Skin epidermis (tissue), 12 donors: ENCODE measurements around the gene CHGA.

Source experiments
- H3K27ac ChIP-seq, 21 experiments: fragments of 200-600 bp; sonication (generic) in 11 of 21; one replicate each; pipeline ENCODE4 v1.5.0; 2020; ENCODE audit warnings: mild to moderate bottlenecking in 3 of 21, inconsistent platforms in 2 of 21, moderate library complexity in 2 of 21
- H3K4me3 ChIP-seq, 7 experiments: fragments of 200-600 bp; sonication (generic) in 2 of 7; one replicate each; pipeline ENCODE4 v1.5.0; 2020; ENCODE audit warnings: inconsistent platforms in 2 of 7, mild to moderate bottlenecking in 2 of 7, moderate library complexity in 1 of 7

Gene CHGA

DNA sequence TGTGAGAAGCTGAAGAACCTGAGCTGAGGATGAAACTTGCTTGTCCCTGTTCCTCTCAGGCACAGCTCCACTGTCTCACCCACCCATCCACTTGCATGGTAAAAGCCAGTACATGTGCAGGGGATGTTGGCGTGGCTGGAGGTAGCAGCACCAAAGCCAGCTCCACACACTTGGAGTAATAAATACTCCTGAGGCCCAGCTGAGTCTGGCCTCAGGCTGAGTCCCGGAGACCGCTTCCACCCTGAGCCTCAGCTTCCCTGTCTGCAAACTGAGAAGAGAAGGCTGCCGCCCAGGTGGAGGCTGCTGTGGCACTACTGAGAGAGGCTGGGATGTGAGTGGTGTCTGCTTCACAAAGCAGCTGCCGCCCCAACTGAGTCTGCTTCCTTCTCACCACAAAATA is 19.2 kb downstream of the CHGA start:
- Histone ChIP-seq H3K27ac (no peak overlapping the region), H3K4me3 (no peak overlapping the region)

DNA sequence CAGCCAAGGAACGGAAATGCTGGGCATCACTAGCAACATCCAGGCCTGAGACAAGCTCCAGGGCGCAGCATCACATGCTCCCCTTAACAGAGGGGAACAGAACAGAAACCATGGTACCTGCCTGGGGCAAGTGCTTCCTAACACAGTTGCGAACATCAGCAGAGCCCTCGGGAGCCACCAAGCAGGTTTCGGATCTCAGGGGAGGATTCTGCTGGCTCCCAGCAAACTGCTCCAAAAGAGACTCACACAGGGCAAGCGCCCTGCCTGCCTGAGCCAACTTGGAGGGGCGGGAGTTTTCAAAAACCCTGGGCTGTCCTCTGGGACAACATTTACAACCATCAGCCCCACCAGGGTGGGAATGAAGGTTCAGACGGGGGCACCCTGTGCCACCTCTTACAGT is 19.6 kb downstream of the CHGA start:
- no peak overlapping the region for H3K27ac ChIP-seq
- no peak overlapping the region for H3K4me3 ChIP-seq

- Histone ChIP-seq H3K4me3 (no peak overlapping the region), H3K27ac (peak overlapping the region in 1 of 21 experiments; percentile 21)
Measured at GRCh38 chr14:92942976-92943710, 20.2 kb downstream of the CHGA start.

- Histone ChIP-seq H3K27ac (peak overlapping the region in 1 of 21 experiments; percentile 21), H3K4me3 (no peak overlapping the region)
Measured at GRCh38 chr14:92943855-92944570, 21.1 kb downstream of the CHGA start.

GRCh38 chr14:92944976-92945375 is 22.0 kb downstream of the CHGA start:
- no peak overlapping the region for H3K4me3 ChIP-seq
- no peak overlapping the region for H3K27ac ChIP-seq

GRCh38 chr14:92945544-92945943 is 22.6 kb downstream of the CHGA start:
- H3K27ac ChIP-seq, result no peak overlapping the region
- no peak overlapping the region for H3K4me3 ChIP-seq

DNA sequence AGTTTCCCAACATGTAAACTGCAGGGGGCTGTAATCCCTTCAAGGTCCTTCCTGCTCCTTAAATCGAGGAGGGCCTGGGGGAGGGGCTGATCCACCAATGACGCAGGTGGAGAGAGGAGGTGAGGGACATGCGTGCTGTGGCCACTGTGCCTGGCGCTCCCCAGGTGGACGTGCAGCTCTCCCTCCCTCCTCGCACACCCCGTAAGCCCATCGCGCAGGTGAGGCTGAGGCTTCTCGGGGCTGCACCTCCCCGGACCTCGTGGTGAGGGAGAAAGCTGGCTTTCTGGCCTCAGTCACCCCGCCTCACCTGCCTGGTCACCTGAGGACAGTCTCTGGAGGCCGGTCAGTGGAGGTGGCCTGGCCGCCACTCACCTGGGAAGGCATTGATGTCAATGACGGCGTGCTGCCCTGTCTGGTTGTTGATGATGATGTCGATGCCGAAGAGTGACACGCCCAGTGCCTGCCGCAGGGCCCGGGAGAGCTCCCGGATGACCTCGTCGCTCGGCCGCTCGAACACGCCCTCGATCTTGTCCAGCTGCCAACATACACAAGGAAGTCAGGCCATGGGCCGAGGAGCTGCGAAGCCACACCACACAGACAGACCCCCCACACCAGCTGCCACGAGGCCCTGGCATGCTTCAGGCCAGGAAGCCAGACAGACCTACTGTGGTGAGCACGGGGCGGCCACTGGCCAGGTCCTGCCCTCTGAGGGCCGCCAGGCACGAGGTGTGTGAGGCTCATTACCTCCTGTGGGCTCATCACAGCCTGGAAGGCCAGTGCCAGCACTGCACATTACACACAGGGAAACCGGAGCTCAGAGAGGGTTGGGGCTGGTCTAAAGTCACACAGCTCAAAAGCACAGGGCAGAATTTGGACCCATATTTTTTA is 23.3 kb downstream of the CHGA start:
- no peak overlapping the region for H3K27ac ChIP-seq
- H3K4me3 ChIP-seq, result no peak overlapping the region

GRCh38 chr14:92946847-92947545 is 24.0 kb downstream of the CHGA start:
- H3K27ac ChIP-seq, result no peak overlapping the region
- H3K4me3 ChIP-seq, result no peak overlapping the region

DNA sequence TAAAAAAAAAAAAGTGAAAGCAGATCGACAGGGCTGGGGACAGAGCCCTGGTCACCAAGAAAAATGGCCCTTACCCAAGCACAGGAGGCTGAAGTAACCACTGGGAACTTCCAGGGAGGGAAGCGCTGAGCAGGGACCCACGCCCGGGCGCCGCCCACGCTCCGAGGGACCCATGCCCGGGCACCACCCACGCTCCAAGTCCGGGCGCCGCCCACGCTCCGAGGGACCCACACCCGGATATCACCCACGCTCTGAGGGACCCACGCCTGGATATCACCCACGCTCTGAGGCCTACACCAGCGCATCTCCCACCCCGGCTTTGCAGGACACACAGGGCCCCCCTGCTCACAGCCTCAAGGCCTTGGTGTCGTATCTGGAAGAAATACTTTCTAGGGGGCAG is 25.7 kb downstream of the CHGA start:
- Histone ChIP-seq H3K27ac (no peak overlapping the region), H3K4me3 (no peak overlapping the region)

DNA sequence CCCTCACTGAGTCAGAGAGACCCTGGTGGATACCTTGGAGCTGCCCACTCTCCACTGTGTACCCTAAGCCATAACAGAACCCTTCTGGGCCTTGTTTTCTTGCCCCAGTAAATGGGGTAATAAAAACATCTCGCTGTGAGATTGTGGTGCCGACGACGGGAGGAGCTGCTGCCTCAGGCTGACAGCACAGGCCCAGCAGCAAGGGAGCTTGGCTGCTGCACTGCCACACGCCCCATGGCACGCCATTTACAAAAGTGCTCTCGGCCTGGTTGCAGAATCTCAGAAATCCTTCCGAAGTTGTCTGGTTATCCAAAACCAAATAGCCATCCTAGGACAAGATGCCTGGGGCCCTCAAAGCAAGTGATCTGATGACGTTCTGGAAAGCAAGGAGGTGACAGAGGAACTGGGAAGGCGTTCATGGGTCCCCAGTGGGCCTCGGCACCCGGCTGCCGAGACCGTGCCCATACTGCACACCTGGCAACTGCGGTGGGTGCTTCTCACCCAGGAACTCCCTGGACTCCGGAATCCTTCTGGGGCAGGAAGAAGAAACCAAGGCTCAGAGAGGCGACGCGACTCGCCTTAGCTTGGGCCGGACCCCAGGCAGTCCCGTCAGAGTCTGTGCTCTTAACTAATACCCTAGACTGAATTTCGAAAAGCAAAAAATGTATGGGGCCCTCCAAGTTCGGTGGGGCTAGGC is 26.7 kb downstream of the CHGA start:
- Histone ChIP-seq H3K27ac (no peak overlapping the region), H3K4me3 (no peak overlapping the region)

GRCh38 chr14:92950193-92950540 is 27.2 kb downstream of the CHGA start:
- H3K4me3 ChIP-seq, result no peak overlapping the region
- H3K27ac ChIP-seq, result no peak overlapping the region

DNA sequence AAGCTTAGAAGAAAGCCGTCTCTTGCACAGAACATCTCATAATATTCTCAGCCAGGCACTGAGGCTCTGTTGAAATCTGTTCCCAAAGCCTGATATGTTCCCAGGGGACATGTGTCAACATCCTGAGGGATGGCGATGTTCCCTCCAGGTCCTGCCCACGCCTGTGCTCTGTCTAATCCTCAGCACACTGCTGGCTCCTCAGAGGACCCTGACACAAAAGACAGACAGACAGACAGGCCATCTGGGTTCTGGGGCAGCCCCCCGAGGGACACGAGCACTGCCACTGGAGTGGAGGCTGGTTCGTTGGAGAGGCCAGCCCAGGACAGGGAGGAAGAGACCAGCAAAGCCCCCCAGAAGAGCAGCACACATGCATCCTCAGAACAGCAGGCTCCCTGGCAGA is 27.8 kb downstream of the CHGA start:
- no peak overlapping the region for H3K27ac ChIP-seq
- no peak overlapping the region for H3K4me3 ChIP-seq

GRCh38 chr14:92951261-92951660 is 28.3 kb downstream of the CHGA start:
- Histone ChIP-seq H3K4me3 (no peak overlapping the region), H3K27ac (no peak overlapping the region)

- no peak overlapping the region for H3K4me3 ChIP-seq
- no peak overlapping the region for H3K27ac ChIP-seq
Measured at GRCh38 chr14:92951912-92952471, 29.0 kb downstream of the CHGA start.

DNA sequence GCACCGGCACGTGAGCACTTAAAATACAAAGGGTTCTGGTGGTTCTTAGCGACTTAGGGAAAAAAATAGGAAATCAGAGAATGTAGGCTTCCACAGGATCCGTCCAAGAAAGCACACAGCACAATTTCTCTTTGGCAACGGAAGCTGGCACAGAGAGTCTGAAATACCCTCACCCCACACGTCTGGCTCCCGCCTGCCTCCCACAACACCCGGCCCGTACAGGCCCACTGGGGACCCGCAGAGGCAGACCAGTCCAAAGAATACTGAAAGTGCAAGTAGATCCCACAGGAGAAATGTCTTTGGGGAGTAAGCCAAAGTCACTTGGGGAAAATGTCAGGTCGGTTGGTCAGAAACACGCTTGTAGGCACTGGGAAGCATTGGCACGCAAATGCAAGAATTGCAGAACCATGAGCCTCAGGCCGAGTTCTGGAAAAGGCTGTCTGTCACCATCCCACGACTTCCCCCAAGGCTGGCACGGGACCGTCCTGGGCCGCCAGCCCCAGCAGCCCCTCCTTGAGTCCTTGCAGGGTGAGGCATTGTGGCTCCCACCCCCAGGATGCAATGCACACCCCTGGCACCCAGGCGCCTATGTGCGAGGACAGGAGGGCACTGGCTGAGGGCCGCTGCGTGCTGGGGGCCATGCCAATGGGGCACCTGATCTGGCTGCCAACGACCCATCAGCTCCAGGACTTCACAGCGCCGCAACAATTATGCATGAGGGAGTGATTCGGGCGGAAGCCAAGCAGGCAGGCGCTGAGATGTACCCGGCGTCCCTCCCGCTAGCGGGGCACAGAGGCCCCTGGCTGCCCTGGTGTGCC is 29.7 kb downstream of the CHGA start:
- peak overlapping the region in 1 of 21 experiments; percentile 6 for H3K27ac ChIP-seq

GRCh38 chr14:92953526-92953925 is 30.6 kb downstream of the CHGA start:
- H3K27ac ChIP-seq, result peak overlapping the region in 1 of 21 experiments; percentile 6
- H3K4me3 ChIP-seq, result no peak overlapping the region

More for the DNA sequence above, 29.7 kb downstream of the CHGA start:
- H3K4me3 ChIP-seq, result no peak overlapping the region

DNA sequence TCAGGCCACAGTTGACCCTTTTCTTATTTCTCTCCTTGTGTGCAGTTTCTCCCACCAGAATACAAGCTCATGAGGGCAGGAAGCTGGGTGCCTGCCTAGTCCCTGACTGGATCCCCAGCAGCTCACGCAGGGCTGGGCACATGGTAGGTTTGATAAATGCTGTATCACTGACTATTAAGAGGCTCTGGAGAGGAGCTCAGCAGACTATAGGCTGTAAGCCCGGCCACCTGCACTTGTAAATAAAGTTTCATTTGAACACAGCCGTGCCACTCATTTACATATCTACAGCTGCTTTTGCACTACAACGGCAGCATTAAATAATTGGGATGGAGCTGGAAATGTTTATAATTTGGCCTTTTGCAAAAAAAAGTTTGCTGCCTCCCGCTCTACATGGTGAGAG is 32.0 kb downstream of the CHGA start:
- H3K27ac ChIP-seq, result no peak overlapping the region
- no peak overlapping the region for H3K4me3 ChIP-seq

DNA sequence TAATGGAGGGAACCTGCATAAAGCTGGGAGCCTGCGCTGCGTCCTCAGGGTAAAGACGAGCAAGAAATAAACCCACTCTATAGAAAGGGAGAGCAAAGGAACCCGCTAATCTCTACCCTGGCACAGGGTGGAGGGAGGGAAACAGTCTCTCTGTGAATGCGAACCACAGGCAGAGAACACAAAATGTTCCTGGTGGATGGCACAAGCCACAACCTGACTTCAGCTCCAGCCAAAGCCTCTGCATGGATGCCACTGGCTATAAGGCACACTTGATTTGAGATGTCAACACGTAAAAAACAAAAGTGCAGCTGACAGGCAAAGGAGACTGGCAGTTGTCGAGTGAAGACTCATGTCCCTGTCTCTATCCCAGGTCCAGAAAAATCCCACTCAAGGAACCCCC is 32.4 kb downstream of the CHGA start:
- Histone ChIP-seq H3K27ac (no peak overlapping the region), H3K4me3 (no peak overlapping the region)
